ENCODE results near the gene STH. TPM values are rescaled to one million over a fixed set of nuclear protein-coding genes. Genes with fewer than 3 reads are reported as not detected.
A peak's percentile ranks its signal among the peaks of the same experiment; 100 is the strongest.

STH gene
- total and polyA plus RNA-seq, 2 experiments from 2014 or later, result 0.55 TPM; not detected in 1

DNA sequence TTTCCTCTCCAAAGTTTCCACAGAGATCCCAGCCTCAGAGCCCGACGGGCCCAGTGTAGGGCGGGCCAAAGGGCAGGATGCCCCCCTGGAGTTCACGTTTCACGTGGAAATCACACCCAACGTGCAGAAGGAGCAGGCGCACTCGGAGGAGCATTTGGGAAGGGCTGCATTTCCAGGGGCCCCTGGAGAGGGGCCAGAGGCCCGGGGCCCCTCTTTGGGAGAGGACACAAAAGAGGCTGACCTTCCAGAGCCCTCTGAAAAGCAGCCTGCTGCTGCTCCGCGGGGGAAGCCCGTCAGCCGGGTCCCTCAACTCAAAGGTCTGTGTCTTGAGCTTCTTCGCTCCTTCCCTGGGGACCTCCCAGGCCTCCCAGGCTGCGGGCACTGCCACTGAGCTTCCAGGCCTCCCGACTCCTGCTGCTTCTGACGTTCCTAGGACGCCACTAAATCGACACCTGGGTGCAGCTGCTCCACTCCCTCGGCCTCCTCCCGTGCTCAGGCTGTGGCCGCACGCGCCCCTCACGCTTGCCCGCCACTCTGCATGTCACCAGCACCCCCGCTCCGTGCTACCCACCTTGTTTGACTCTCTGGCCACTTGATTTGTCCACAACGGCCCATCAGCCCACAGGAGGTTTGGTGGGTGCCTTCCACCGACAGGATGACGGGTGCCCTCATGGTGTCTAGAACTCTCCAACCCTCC lies 15.3 kb upstream of the STH start:
- no peaks in the 10 kb centered on the region for H3K79me2 ChIP-seq (replicated peaks; ENCODE audit: insufficient read depth)
- DNase-seq (ENCODE audit: low spot score) (no peak), ATAC-seq (peak; percentile 31)
- no peaks in the 10 kb centered on the region for H3F3A ChIP-seq (replicated peaks; ENCODE audit: low read depth)
- no peak overlapping the region for H3K27ac ChIP-seq (ENCODE audit: low read depth)
- no peaks in the 10 kb centered on the region for H3K36me3 ChIP-seq (ENCODE audit: insufficient read depth)
- no peaks in the 10 kb centered on the region for H3K36me3 Mint-ChIP-seq (ENCODE audit: low read depth)
- H3K4me3 ChIP-seq, result no peak overlapping the region
- no peaks in the 10 kb centered on the region for H3K9me2 ChIP-seq (ENCODE audit: insufficient read depth)
- H3K4me3 Mint-ChIP-seq, result no peak overlapping the region
- TF ChIP-seq, protein P1, sequence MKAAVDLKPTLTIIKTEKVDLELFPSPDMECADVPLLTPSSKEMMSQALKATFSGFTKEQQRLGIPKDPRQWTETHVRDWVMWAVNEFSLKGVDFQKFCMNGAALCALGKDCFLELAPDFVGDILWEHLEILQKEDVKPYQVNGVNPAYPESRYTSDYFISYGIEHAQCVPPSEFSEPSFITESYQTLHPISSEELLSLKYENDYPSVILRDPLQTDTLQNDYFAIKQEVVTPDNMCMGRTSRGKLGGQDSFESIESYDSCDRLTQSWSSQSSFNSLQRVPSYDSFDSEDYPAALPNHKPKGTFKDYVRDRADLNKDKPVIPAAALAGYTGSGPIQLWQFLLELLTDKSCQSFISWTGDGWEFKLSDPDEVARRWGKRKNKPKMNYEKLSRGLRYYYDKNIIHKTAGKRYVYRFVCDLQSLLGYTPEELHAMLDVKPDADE (IDR thresholded peaks at IDR 0.05), result no peak
- TF ChIP-seq POLR2AphosphoS5 (IDR thresholded peaks at IDR 0.05; ENCODE audit: low read depth), result no peak
- no peak for TF ChIP-seq EZH2phosphoT487 (IDR thresholded peaks at IDR 0.05; ENCODE audit: unreplicated experiment)
- TF ChIP-seq CREB1 (CRISPR knock-in tag; IDR thresholded peaks at IDR 0.05; ENCODE audit: low read depth), result no peak
- TF ChIP-seq EZH2 (IDR thresholded peaks at IDR 0.05; ENCODE audit: low read depth, unreplicated experiment), result no peak
- no peak for TF ChIP-seq ZNF331 (CRISPR knock-in tag; IDR thresholded peaks at IDR 0.05; ENCODE audit: low read depth)
- no peak for TF ChIP-seq ZNF462 (CRISPR knock-in tag; IDR thresholded peaks at IDR 0.05)
- TF ChIP-seq REST (IDR thresholded peaks at IDR 0.05; ENCODE audit: unreplicated experiment), result no peak
- TF ChIP-seq STAT1 (IDR thresholded peaks at IDR 0.05; ENCODE audit: unreplicated experiment), result no peak
- TF ChIP-seq NANOG (IDR thresholded peaks at IDR 0.05; ENCODE audit: borderline replicate concordance), result no peak
- H3K4me1 ChIP-seq (ENCODE audit: insufficient read depth), result no peaks in the 10 kb centered on the region
- no peak overlapping the region for H3K4me2 ChIP-seq
- H3K9me3 Mint-ChIP-seq, result no peaks in the 10 kb centered on the region
- H4K20me1 ChIP-seq (replicated peaks; ENCODE audit: insufficient read depth), result no peaks in the 10 kb centered on the region
- H3K27me3 ChIP-seq (ENCODE audit: insufficient read depth), result no peaks in the 10 kb centered on the region
- peaks cover 3% of the 10 kb centered on the region; the same call in 2 of the 3 replicates for H3K4me1 Mint-ChIP-seq
- H3K27ac Mint-ChIP-seq, result no peak overlapping the region
- H2AFZ ChIP-seq, result peak overlapping the region; percentile 63; the same call in 1 of the 2 replicates
- H3K27me3 Mint-ChIP-seq (ENCODE audit: insufficient read depth, low read depth, poor library complexity), result peaks cover 1% of the 10 kb centered on the region

Data from GM23338 (cell line).